C4-2B (cell line): ENCODE data around the gene ITGB2.

Source experiments
- ZFX ChIP-seq: fragments of 450-650 bp; IDR thresholded peaks from 2 replicates; pipeline ENCODE4 v1.6.1; 2017
- TF ChIP-seq, protein P1 (sequence below): fragments of 450-650 bp; conservative IDR thresholded peaks from 2 replicates; pipeline ENCODE4 v1.5.1; 2017; ENCODE audit warnings: mild to moderate bottlenecking

DNA sequence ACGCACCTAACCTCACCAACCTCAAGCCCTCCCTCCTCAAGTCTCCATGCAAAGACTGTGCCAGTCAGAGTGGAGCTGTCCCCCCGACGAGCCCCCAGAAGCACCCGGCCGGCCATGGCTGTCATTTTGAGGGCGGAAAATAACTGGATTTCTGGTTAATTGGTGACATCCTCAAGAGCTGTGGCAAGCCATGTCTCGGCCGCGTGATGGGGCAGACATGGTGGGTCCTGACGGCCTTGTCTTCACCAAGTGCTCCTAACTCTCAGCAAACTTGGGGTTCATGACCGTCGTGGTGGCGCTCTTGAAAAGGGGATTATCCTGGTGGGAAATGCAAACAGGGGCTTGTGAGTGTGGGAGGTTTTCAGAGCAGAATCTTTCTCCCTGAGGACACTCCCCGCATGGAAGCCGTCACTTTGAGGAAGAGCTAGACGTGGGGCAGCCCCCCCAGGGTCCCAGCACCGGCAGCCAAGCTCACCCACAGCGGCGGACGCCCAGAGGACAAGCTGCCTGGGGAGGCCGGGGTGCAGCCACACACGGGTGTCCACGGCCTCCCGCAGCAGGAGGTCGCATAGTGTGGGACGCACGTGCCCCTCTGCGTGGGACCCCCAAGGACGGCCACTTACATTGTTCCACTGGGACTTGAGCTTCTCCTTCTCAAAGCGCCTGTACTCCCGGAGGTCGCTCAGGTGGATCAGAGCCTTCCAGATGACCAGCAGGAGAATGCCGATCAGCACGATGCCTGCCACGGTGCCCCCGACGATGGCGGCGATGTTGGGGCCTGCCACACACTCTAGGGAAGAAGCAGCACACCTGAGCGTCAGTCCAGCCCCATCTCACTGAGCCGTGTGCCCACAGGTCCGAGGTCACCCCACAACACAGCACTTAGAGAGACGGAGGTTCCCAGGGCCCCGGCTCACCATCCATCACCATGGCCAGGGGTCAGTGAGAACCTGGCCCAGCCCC, 34.3 kb downstream of the ITGB2 start:
- TF ChIP-seq, protein P1, sequence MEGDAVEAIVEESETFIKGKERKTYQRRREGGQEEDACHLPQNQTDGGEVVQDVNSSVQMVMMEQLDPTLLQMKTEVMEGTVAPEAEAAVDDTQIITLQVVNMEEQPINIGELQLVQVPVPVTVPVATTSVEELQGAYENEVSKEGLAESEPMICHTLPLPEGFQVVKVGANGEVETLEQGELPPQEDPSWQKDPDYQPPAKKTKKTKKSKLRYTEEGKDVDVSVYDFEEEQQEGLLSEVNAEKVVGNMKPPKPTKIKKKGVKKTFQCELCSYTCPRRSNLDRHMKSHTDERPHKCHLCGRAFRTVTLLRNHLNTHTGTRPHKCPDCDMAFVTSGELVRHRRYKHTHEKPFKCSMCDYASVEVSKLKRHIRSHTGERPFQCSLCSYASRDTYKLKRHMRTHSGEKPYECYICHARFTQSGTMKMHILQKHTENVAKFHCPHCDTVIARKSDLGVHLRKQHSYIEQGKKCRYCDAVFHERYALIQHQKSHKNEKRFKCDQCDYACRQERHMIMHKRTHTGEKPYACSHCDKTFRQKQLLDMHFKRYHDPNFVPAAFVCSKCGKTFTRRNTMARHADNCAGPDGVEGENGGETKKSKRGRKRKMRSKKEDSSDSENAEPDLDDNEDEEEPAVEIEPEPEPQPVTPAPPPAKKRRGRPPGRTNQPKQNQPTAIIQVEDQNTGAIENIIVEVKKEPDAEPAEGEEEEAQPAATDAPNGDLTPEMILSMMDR, result no peak
- TF ChIP-seq ZFX, result no peak
